ENCODE measurements around the gene MS4A8. TPM values are rescaled to one million over a fixed set of nuclear protein-coding genes. Genes with fewer than 3 reads are reported as not detected.
"Not testable (repeated sequence)": the region's sequence is repeated elsewhere in the genome, so short reads cannot be mapped to it uniquely, and the experiment has no call there.

MS4A8 gene
- total RNA-seq, 4 donors from 2014 or later: 13.2 to 541 (median 356) TPM

DNA sequence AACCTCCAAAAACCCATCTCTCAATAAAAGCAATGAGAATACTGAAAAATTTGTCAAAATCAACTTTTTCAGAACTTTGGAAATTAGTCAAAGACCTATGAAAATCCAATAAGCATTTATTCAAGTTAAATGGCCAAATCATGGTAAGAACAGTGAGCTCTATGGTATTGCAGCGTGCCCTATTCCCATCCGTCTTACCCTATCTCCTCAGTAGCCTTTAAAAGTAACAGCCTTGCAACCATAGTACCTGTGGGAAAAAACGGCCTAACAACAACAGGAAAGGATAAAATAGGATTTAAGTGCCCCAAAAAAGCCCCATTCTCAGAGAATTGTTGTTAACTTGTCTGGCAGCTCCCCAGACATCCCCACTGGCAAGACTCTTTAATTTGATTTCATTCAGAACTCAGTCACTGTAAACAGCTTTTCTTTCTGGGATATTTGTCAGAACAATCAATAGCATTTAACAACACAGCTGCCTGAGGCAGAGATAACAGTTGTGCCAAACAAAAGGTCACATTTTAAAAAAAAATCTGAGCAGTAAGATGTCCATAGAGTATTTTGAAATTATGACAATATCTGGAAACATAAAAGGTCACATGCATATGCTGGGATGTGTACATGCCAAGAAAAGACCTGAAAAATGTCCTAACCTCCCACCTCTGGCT, 18.8 kb upstream of the MS4A8 start:
- H3K36me3 ChIP-seq: no peaks in the 10 kb centered on the region
- H3K27ac ChIP-seq: no peak overlapping the region
- H3K9me3 ChIP-seq: peaks cover 0 to 16% (median 10%) of the 10 kb centered on the region in 4 donors
- DNase-seq: no peak
- no peak for TF ChIP-seq POLR2A (IDR thresholded peaks at IDR 0.05)
- TF ChIP-seq CTCF (IDR thresholded peaks at IDR 0.05): no peak
- H3K4me1 ChIP-seq: peaks cover 0 to 3% (median 0%) of the 10 kb centered on the region in 4 donors
- no peaks in the 10 kb centered on the region for H3K27me3 ChIP-seq
- H3K4me3 ChIP-seq: no peak overlapping the region

DNA sequence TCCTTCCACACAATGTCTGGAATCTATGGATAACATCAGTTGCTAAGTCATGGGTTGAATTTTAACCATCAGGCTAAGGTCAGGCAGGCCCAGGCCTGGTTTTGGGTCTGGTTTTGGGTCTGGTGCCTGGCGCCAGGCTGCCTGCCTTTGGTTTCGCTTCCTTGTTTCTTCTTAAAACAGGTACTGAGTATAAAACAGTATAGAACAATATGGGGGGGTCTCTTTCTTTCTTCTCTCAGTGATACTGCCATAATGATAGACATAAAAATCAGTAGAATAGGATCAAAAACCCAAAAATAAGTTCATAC, 14.9 kb upstream of the MS4A8 start:
- not testable (repeated sequence) for H3K27ac ChIP-seq, H3K36me3 ChIP-seq, H3K9me3 ChIP-seq, H3K27me3 ChIP-seq, H3K4me1 ChIP-seq, H3K4me3 ChIP-seq
- peak in 1 of 3 donors; percentile 32 for DNase-seq

- Histone ChIP-seq H3K9me3 (no peaks in the 10 kb centered on the region), H3K27me3 (no peaks in the 10 kb centered on the region), H3K4me1 (no peaks in the 10 kb centered on the region), H3K36me3 (no peaks in the 10 kb centered on the region), H3K27ac (no peak overlapping the region), H3K4me3 (no peak overlapping the region)
- no peak for DNase-seq
- no peak for TF ChIP-seq CTCF (IDR thresholded peaks at IDR 0.05)
- no peak for TF ChIP-seq POLR2A (IDR thresholded peaks at IDR 0.05)
Measured at GRCh38 chr11:60691661-60692060, 7.8 kb upstream of the MS4A8 start.

DNA sequence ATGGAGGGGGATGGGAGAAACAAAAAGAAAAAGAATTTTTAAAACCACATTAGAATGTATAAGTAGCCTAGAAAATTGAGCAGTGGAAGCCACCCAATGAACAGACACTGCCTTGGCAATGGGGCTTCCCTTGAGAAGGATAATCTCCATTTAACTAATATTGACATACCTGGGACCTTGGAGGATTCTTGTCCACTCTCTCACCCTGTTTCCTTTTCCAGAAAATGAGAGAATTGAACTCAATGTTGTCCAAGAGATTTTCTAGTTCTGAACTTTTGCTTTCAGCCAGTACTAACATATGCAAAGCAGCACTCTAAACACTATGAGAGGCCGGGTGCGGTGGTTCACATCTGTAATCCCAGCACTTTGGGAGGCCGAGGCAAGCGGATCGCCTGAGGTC, 524 bp downstream of the MS4A8 start:
- Histone ChIP-seq H3K4me3 (peak overlapping the region in 3 of 4 donors; percentile 9 to 47 (median 45)), H3K4me1 (peaks cover 0 to 22% (median 0%) of the 10 kb centered on the region in 4 donors)

GRCh38 chr11:60700689-60701468, 1.5 kb downstream of the MS4A8 start:
- peak in 5 of 6 experiments; percentile 10 to 75 (median 70) for TF ChIP-seq CTCF (IDR thresholded peaks at IDR 0.05)
- no peak for TF ChIP-seq POLR2A (IDR thresholded peaks at IDR 0.05)
- H3K27ac ChIP-seq: peak overlapping the region in 2 of 4 donors; percentile 73 to 75
- H3K36me3 ChIP-seq: peaks cover 0 to 7% (median 0%) of the 10 kb centered on the region in 3 donors
- peak overlapping the region in 2 of 4 donors; percentile 45 to 47 for H3K4me3 ChIP-seq
- no peaks in the 10 kb centered on the region for H3K27me3 ChIP-seq
- H3K4me1 ChIP-seq: peaks cover 0 to 22% (median 0%) of the 10 kb centered on the region in 4 donors
- H3K9me3 ChIP-seq: no peaks in the 10 kb centered on the region
- no peak for DNase-seq

More for the DNA sequence above, 524 bp downstream of the MS4A8 start:
- no peak for DNase-seq
- no peak for TF ChIP-seq CTCF (IDR thresholded peaks at IDR 0.05)
- TF ChIP-seq POLR2A (IDR thresholded peaks at IDR 0.05): no peak
- peaks cover 0 to 4% (median 0%) of the 10 kb centered on the region in 3 donors for H3K36me3 ChIP-seq
- peak overlapping the region in 3 of 4 donors; percentile 45 to 75 (median 73) for H3K27ac ChIP-seq
- no peaks in the 10 kb centered on the region for H3K9me3 ChIP-seq
- H3K27me3 ChIP-seq: no peaks in the 10 kb centered on the region

DNA sequence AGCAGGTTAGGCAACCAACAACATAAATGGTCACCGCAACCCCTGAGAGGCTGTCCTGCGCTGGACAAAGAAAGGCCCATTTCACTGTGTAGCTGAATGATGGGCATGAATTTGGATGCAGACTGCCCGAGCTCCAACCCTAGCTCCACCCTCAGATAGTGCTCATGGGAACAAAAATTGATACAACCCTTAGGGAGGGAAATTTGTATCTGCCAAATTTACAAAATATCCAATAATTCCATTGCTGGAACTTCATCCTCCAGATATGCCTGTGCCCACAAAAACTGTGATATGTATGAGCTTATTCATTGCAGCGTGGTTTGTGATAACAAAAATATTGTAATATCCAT, 2.0 kb downstream of the MS4A8 start:
- no peaks in the 10 kb centered on the region for H3K9me3 ChIP-seq
- peak overlapping the region in 2 of 4 donors; percentile 45 to 47 for H3K4me3 ChIP-seq
- DNase-seq: no peak
- H3K4me1 ChIP-seq: peaks cover 0 to 22% (median 0%) of the 10 kb centered on the region in 4 donors
- no peaks in the 10 kb centered on the region for H3K27me3 ChIP-seq
- H3K27ac ChIP-seq: peak overlapping the region in 1 of 4 donors; percentile 41
- peaks cover 0 to 7% (median 0%) of the 10 kb centered on the region in 3 donors for H3K36me3 ChIP-seq
- TF ChIP-seq CTCF (IDR thresholded peaks at IDR 0.05) (no peak), POLR2A (IDR thresholded peaks at IDR 0.05) (no peak)

Data from Peyer's patch (tissue), 4 donors.